Measurements from ENCODE around the gene CD8B. TPM values are rescaled to one million over a fixed set of nuclear protein-coding genes. Genes with fewer than 3 reads are reported as not detected.

CD8B gene
- total and polyA plus RNA-seq, 2 donors (not counting 3 experiments of a cell fraction or from before 2014, with no cell fraction given): not detected

DNA sequence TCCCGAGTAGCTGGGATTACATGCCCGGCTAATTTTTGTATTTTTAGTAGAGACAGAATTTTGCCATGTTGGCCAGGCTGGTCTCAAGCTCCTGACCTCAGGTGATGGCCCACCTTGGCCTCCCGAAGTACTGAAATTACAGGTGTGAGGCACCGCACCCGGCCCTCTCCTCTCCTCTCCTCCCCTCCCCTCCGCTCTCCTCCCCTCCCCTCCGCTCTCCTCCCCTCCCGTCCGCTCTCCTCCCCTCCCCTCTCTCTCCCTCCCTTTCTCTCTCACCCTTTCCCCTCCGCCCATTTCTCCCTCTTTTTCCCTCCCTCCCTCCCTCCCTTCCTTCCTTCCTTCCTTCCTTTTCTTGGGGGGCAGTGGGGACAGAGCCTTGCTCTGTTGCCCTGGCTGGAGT lies 28.4 kb downstream of the CD8B start:
- POLR2A ChIA-PET: no interaction called here
- Histone ChIP-seq H3K27ac (ENCODE audit: insufficient read depth, low read depth, low read length) (no peak overlapping the region), H3K79me2 (ENCODE audit: control insufficient read depth, insufficient read depth, low read length) (no peaks in the 10 kb centered on the region), H4K20me1 (replicated peaks; ENCODE audit: control insufficient read depth, extremely low read depth, insufficient read depth, low read length) (no peaks in the 10 kb centered on the region), H3K4me2 (ENCODE audit: insufficient read depth, low read length) (no peak overlapping the region), H3K9me1 (replicated peaks; ENCODE audit: control insufficient read depth, extremely low read depth, insufficient read depth, low read length) (no peaks in the 10 kb centered on the region), H3K36me3 (ENCODE audit: control insufficient read depth in 2 of 2, extremely low read depth in 1 of 2, insufficient read depth in 2 of 2, low read length in 2 of 2) (no peaks in the 10 kb centered on the region), H3K4me1 (ENCODE audit: control insufficient read depth, extremely low read depth, insufficient read depth, low read length) (no peaks in the 10 kb centered on the region), H3K9me3 (replicated peaks; ENCODE audit: control insufficient read depth, insufficient read depth, low read length) (no peaks in the 10 kb centered on the region), H3K9ac (replicated peaks; ENCODE audit: extremely low read depth, insufficient read depth, low read length) (no peak overlapping the region), H3K27me3 (ENCODE audit: control insufficient read depth in 2 of 2, insufficient read depth in 2 of 2, low read length in 2 of 2) (peaks cover 2 to 3% of the 10 kb centered on the region in 2 experiments), H3K4me3 (replicated peaks in 1 of 3; ENCODE audit: insufficient read depth in 1 of 3, low read depth in 1 of 3, low read length in 3 of 3) (no peak overlapping the region), H2AFZ (ENCODE audit: low read depth, low read length) (no peak overlapping the region)
- dilution Hi-C loops (cut with MboI; ENCODE audit: extremely low pct_ligation_motif_present, low sequenced_read_pairs) (no loop called here), intact Hi-C loops (cut with micrococcal nuclease) (no loop called here)
- no peak for TF ChIP-seq GATA2 (IDR thresholded peaks at IDR 0.05; ENCODE audit: insufficient read depth, insufficient read length, low read depth, low read length)
- TF ChIP-seq JUN (IDR thresholded peaks at IDR 0.05; ENCODE audit: borderline replicate concordance, insufficient read depth, insufficient read length, low read depth): no peak
- TF ChIP-seq MAX (IDR thresholded peaks at IDR 0.05; ENCODE audit: insufficient read depth, insufficient read length): no peak
- no peak for TF ChIP-seq POLR2A (IDR thresholded peaks at IDR 0.05; ENCODE audit: low read depth, low read length)
- TF ChIP-seq POLR2AphosphoS5 (IDR thresholded peaks at IDR 0.05; ENCODE audit: insufficient read depth, low read depth, low read length): no peak
- no peak for TF ChIP-seq FOS (IDR thresholded peaks at IDR 0.05; ENCODE audit: borderline replicate concordance, insufficient read depth, low read length)
- no peak for TF ChIP-seq EZH2 (IDR thresholded peaks at IDR 0.05; ENCODE audit: borderline replicate concordance, low read depth, low read length, severe bottlenecking)
- TF ChIP-seq MYC (IDR thresholded peaks at IDR 0.05; ENCODE audit: low read depth, low read length): no peak
- TF ChIP-seq, protein P1, sequence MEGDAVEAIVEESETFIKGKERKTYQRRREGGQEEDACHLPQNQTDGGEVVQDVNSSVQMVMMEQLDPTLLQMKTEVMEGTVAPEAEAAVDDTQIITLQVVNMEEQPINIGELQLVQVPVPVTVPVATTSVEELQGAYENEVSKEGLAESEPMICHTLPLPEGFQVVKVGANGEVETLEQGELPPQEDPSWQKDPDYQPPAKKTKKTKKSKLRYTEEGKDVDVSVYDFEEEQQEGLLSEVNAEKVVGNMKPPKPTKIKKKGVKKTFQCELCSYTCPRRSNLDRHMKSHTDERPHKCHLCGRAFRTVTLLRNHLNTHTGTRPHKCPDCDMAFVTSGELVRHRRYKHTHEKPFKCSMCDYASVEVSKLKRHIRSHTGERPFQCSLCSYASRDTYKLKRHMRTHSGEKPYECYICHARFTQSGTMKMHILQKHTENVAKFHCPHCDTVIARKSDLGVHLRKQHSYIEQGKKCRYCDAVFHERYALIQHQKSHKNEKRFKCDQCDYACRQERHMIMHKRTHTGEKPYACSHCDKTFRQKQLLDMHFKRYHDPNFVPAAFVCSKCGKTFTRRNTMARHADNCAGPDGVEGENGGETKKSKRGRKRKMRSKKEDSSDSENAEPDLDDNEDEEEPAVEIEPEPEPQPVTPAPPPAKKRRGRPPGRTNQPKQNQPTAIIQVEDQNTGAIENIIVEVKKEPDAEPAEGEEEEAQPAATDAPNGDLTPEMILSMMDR (IDR thresholded peaks at IDR 0.05; ENCODE audit: extremely low read depth in 1 of 2, insufficient read depth in 1 of 2, low read depth in 1 of 2, low read length in 2 of 2): no peak
- no peak for FAIRE-seq
- CTCF ChIA-PET: no interaction called here
- BruUV-seq (replicated peaks): no TSS peak
- no peak for DNase-seq (ENCODE audit: low read depth, low spot score)
